ENCODE results near the gene SCFD1.
"Not testable (repeated sequence)": the region's sequence is repeated elsewhere in the genome, so short reads cannot be mapped to it uniquely, and the experiment has no call there.

SCFD1 gene, protein sequence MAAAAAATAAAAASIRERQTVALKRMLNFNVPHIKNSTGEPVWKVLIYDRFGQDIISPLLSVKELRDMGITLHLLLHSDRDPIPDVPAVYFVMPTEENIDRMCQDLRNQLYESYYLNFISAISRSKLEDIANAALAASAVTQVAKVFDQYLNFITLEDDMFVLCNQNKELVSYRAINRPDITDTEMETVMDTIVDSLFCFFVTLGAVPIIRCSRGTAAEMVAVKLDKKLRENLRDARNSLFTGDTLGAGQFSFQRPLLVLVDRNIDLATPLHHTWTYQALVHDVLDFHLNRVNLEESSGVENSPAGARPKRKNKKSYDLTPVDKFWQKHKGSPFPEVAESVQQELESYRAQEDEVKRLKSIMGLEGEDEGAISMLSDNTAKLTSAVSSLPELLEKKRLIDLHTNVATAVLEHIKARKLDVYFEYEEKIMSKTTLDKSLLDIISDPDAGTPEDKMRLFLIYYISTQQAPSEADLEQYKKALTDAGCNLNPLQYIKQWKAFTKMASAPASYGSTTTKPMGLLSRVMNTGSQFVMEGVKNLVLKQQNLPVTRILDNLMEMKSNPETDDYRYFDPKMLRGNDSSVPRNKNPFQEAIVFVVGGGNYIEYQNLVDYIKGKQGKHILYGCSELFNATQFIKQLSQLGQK

DNA sequence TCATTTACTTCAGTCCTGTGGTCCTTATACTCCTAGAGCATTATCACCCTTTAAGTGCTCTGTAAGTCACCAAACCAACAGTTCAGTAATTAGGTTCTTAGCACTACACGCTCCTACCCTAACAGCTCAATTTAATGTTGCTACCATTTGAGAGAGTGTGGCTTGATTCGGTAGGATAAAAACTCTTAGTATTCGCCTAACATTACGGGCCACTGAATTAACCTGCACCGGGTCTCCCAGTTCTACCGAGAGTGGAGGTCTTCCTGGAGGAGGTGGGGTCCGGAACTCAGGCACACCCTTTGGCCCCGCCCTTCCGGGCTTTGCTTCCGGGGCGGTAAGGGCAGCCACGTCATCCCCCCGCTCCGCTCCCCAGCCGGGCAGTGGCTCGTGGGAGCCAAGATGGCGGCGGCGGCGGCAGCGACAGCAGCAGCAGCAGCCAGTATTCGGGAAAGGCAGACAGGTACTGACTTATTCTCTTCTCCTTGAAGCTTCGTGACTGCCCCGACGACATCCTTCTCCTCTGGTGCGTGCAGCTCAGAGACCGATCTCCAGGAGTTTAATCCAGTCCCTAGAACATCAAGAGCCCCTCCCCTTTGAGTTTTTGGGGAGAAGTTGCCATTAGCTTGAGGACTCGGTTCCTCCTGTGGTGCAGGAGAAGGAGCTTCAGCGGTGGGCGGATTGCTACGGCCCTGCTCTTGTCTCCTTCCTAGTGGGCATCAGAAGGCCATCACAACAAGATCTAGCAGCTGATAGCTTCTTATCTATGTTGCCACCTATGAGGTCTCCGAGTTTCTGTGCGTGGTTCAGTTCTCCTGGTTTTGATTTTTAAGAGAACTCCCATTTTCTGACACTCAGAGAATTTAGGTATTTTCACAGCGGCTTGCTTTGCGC is at the start of gene SCFD1:
TSS of gene SCFD1 (plus strand) at position 380 of the 891 bp plus-strand sequence. CDS start at position 400, 20 bp downstream.
- H3K4me1 ChIP-seq (ENCODE audit: control insufficient read depth in 5 of 5, insufficient read depth in 5 of 5, low read length in 5 of 5), result peaks cover 0 to 40% (median 37%) of the 10 kb centered on the region in 5 donors
- peak within 1 kb of the TSS; percentile 86 for H3K27ac ChIP-seq (ENCODE audit: low read depth, low read length)
- no peaks in the 10 kb centered on the region for H3K27me3 ChIP-seq (ENCODE audit: control insufficient read depth in 5 of 5, insufficient read depth in 4 of 5, low read length in 5 of 5)
- H3K9ac ChIP-seq (ENCODE audit: low read length in 5 of 5), result peak within 1 kb of the TSS; percentile 88 to 97 (median 95)
- no peaks in the 10 kb centered on the region for H3K9me3 ChIP-seq (ENCODE audit: control insufficient read depth in 5 of 5, low read length in 5 of 5)
- peak within 1 kb of the TSS; percentile 87 to 99 (median 93) for H3K4me3 ChIP-seq (ENCODE audit: low read depth in 1 of 5, low read length in 5 of 5)
- no peaks in the 10 kb centered on the region for H3K36me3 ChIP-seq (ENCODE audit: control insufficient read depth in 5 of 5, insufficient read depth in 5 of 5, low read length in 5 of 5)

GRCh38 chr14:30572771-30573170 is 49.3 kb upstream of the SCFD1 start:
- no peaks in the 10 kb centered on the region for H3K9me3 ChIP-seq (ENCODE audit: control insufficient read depth in 5 of 5, low read length in 5 of 5)
- no peak overlapping the region for H3K27ac ChIP-seq (ENCODE audit: low read depth, low read length)
- H3K9ac ChIP-seq (ENCODE audit: low read length in 5 of 5), result no peak overlapping the region
- no peaks in the 10 kb centered on the region for H3K36me3 ChIP-seq (ENCODE audit: control insufficient read depth in 5 of 5, insufficient read depth in 5 of 5, low read length in 5 of 5)
- no peak overlapping the region for H3K4me3 ChIP-seq (ENCODE audit: low read depth in 1 of 5, low read length in 5 of 5)
- H3K27me3 ChIP-seq (ENCODE audit: control insufficient read depth in 5 of 5, insufficient read depth in 4 of 5, low read length in 5 of 5), result no peaks in the 10 kb centered on the region
- H3K4me1 ChIP-seq (ENCODE audit: control insufficient read depth in 5 of 5, insufficient read depth in 5 of 5, low read length in 5 of 5), result peaks cover 0 to 10% (median 8%) of the 10 kb centered on the region in 5 donors

- Histone ChIP-seq H3K4me1 (ENCODE audit: control insufficient read depth in 5 of 5, insufficient read depth in 5 of 5, low read length in 5 of 5) (peaks cover 0 to 10% (median 8%) of the 10 kb centered on the region in 5 donors), H3K27me3 (ENCODE audit: control insufficient read depth in 5 of 5, insufficient read depth in 4 of 5, low read length in 5 of 5) (no peaks in the 10 kb centered on the region), H3K9ac (ENCODE audit: low read length in 5 of 5) (no peak overlapping the region), H3K36me3 (ENCODE audit: control insufficient read depth in 5 of 5, insufficient read depth in 5 of 5, low read length in 5 of 5) (no peaks in the 10 kb centered on the region), H3K4me3 (ENCODE audit: low read depth in 1 of 5, low read length in 5 of 5) (no peak overlapping the region), H3K27ac (ENCODE audit: low read depth, low read length) (no peak overlapping the region), H3K9me3 (ENCODE audit: control insufficient read depth in 5 of 5, low read length in 5 of 5) (no peaks in the 10 kb centered on the region)
Observed at GRCh38 chr14:30573226-30573814, 48.8 kb upstream of the SCFD1 start.

DNA sequence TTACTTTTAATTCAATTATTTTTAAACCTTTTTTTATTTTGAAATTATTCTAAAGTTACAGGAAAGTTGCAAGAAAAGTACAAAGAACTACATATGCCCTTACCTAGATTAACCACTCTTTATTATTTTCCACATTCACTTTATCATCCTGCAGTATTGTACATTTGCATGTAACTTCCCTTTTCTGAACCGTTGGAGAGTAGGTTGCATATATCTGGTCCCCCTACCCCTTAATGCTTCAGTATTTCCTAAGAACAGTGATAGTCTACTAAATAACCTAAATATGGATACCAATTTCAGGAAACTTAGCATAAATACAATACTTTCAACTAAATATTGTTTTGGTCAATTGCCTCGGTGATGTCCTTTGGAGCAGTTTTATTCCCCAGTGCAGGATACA is 48.2 kb upstream of the SCFD1 start:
- Histone ChIP-seq H3K4me1 (ENCODE audit: control insufficient read depth in 5 of 5, insufficient read depth in 5 of 5, low read length in 5 of 5) (peaks cover 0 to 10% (median 8%) of the 10 kb centered on the region in 5 donors), H3K4me3 (ENCODE audit: low read depth in 1 of 5, low read length in 5 of 5) (no peak overlapping the region), H3K36me3 (ENCODE audit: control insufficient read depth in 5 of 5, insufficient read depth in 5 of 5, low read length in 5 of 5) (no peaks in the 10 kb centered on the region), H3K27ac (ENCODE audit: low read depth, low read length) (no peak overlapping the region), H3K27me3 (ENCODE audit: control insufficient read depth in 5 of 5, insufficient read depth in 4 of 5, low read length in 5 of 5) (no peaks in the 10 kb centered on the region), H3K9ac (ENCODE audit: low read length in 5 of 5) (no peak overlapping the region), H3K9me3 (ENCODE audit: control insufficient read depth in 5 of 5, low read length in 5 of 5) (no peaks in the 10 kb centered on the region)

DNA sequence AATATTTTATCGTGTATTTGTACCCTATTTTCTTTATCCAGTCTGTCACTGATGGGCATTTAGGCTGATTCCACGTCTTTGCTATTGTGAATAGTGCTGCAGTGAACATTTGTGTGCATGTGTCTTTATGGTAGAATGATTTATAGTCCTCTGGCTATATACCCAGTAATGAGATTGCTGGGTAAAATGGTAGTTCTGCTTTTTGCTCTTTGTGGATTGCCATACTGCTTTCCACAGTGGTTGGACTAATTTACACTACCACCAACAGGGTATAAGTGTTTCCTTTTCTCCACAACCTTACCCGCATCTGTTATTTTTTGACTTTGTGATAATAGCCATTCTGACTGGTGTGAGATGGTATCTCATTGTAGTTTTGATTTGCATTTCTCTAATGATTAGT is 47.3 kb upstream of the SCFD1 start:
- not testable (repeated sequence) for H3K9ac ChIP-seq (ENCODE audit: low read length in 5 of 5); H3K9me3 ChIP-seq (ENCODE audit: control insufficient read depth in 5 of 5, low read length in 5 of 5); H3K27me3 ChIP-seq (ENCODE audit: control insufficient read depth in 5 of 5, insufficient read depth in 4 of 5, low read length in 5 of 5); H3K4me1 ChIP-seq (ENCODE audit: control insufficient read depth in 5 of 5, insufficient read depth in 5 of 5, low read length in 5 of 5); H3K36me3 ChIP-seq (ENCODE audit: control insufficient read depth in 5 of 5, insufficient read depth in 5 of 5, low read length in 5 of 5); H3K4me3 ChIP-seq (ENCODE audit: low read depth in 1 of 5, low read length in 5 of 5); H3K27ac ChIP-seq (ENCODE audit: low read depth, low read length)

DNA sequence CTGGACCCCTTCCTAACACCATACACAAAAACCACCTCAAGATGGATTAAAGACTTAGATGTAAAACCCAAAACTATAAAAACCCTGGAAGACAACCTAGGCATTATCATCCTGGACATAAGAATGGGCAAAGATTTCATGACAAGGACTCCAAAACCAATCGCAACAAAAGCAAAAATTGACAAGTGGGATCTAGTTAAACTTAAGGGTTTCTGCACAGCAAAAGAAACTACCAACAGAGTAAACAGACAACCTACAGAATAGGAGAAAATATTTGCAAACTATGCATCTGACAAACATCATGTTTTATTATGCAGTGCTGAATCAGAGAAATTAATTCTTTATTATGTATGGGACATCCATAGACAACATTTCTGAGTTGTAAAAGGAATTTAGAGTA is 45.8 kb upstream of the SCFD1 start:
- not testable (repeated sequence) for H3K9ac ChIP-seq (ENCODE audit: low read length in 5 of 5); H3K4me3 ChIP-seq (ENCODE audit: low read depth in 1 of 5, low read length in 5 of 5); H3K27ac ChIP-seq (ENCODE audit: low read depth, low read length); H3K36me3 ChIP-seq (ENCODE audit: control insufficient read depth in 5 of 5, insufficient read depth in 5 of 5, low read length in 5 of 5); H3K27me3 ChIP-seq (ENCODE audit: control insufficient read depth in 5 of 5, insufficient read depth in 4 of 5, low read length in 5 of 5); H3K4me1 ChIP-seq (ENCODE audit: control insufficient read depth in 5 of 5, insufficient read depth in 5 of 5, low read length in 5 of 5); H3K9me3 ChIP-seq (ENCODE audit: control insufficient read depth in 5 of 5, low read length in 5 of 5)

DNA sequence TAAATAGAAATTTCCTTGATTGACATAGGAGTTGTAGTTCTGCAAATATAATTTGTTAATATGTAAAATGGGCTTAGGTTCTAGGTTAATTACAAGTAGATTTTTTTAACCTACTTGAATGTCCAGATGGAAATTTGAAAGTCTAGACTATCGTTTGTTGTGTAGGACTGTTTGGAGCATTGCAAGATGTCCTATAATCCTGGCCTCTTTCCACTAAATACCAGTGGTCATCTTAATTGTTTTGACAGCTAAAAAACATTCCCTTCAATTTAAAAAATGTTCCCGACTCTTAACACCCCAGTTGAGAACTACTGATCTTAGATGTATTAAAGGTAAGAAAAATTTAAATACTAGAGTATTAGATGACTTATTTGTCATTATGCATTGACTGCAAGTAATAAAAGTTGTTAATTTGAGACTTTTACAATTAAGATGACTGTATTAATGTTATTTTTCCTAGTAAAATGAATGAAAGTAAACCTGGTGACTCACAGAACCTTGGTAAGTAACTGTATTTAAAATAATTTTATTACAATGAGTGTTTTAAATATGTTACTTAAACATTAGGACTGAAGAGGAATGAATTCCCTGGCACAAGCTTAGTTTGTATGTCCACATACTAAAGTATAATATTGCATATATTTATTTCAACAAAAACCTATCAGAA is 41.4 kb upstream of the SCFD1 start:
- H3K4me3 ChIP-seq (ENCODE audit: low read depth in 1 of 5, low read length in 5 of 5), result no peak overlapping the region
- H3K36me3 ChIP-seq (ENCODE audit: control insufficient read depth in 5 of 5, insufficient read depth in 5 of 5, low read length in 5 of 5), result peaks cover 0 to 2% (median 0%) of the 10 kb centered on the region in 5 donors
- no peaks in the 10 kb centered on the region for H3K9me3 ChIP-seq (ENCODE audit: control insufficient read depth in 5 of 5, low read length in 5 of 5)
- no peaks in the 10 kb centered on the region for H3K4me1 ChIP-seq (ENCODE audit: control insufficient read depth in 5 of 5, insufficient read depth in 5 of 5, low read length in 5 of 5)
- H3K9ac ChIP-seq (ENCODE audit: low read length in 5 of 5), result no peak overlapping the region
- H3K27ac ChIP-seq (ENCODE audit: low read depth, low read length), result no peak overlapping the region
- H3K27me3 ChIP-seq (ENCODE audit: control insufficient read depth in 5 of 5, insufficient read depth in 4 of 5, low read length in 5 of 5), result no peaks in the 10 kb centered on the region

- H3K27ac ChIP-seq (ENCODE audit: low read depth, low read length), result no peak overlapping the region
- peaks cover 0 to 2% (median 0%) of the 10 kb centered on the region in 5 donors for H3K36me3 ChIP-seq (ENCODE audit: control insufficient read depth in 5 of 5, insufficient read depth in 5 of 5, low read length in 5 of 5)
- no peaks in the 10 kb centered on the region for H3K9me3 ChIP-seq (ENCODE audit: control insufficient read depth in 5 of 5, low read length in 5 of 5)
- H3K9ac ChIP-seq (ENCODE audit: low read length in 5 of 5), result no peak overlapping the region
- H3K4me1 ChIP-seq (ENCODE audit: control insufficient read depth in 5 of 5, insufficient read depth in 5 of 5, low read length in 5 of 5), result no peaks in the 10 kb centered on the region
- H3K4me3 ChIP-seq (ENCODE audit: low read depth in 1 of 5, low read length in 5 of 5), result no peak overlapping the region
- H3K27me3 ChIP-seq (ENCODE audit: control insufficient read depth in 5 of 5, insufficient read depth in 4 of 5, low read length in 5 of 5), result no peaks in the 10 kb centered on the region
Observed at GRCh38 chr14:30581283-30581625, 40.9 kb upstream of the SCFD1 start.

- no peaks in the 10 kb centered on the region for H3K9me3 ChIP-seq (ENCODE audit: control insufficient read depth in 5 of 5, low read length in 5 of 5)
- no peak overlapping the region for H3K9ac ChIP-seq (ENCODE audit: low read length in 5 of 5)
- no peak overlapping the region for H3K27ac ChIP-seq (ENCODE audit: low read depth, low read length)
- H3K36me3 ChIP-seq (ENCODE audit: control insufficient read depth in 5 of 5, insufficient read depth in 5 of 5, low read length in 5 of 5), result peaks cover 0 to 3% (median 1%) of the 10 kb centered on the region in 5 donors
- no peaks in the 10 kb centered on the region for H3K4me1 ChIP-seq (ENCODE audit: control insufficient read depth in 5 of 5, insufficient read depth in 5 of 5, low read length in 5 of 5)
- H3K4me3 ChIP-seq (ENCODE audit: low read depth in 1 of 5, low read length in 5 of 5), result no peak overlapping the region
- H3K27me3 ChIP-seq (ENCODE audit: control insufficient read depth in 5 of 5, insufficient read depth in 4 of 5, low read length in 5 of 5), result no peaks in the 10 kb centered on the region
Observed at GRCh38 chr14:30582376-30582775, 39.7 kb upstream of the SCFD1 start.
